Measurements from ENCODE around the gene ABLIM3. TPM values are rescaled to one million over a fixed set of nuclear protein-coding genes. Genes with fewer than 3 reads are reported as not detected.

The ABLIM3 gene
- total RNA-seq, 3 donors from 2014 or later (not counting 1 experiment from before 2014, with no cell fraction given), result 0.41 to 2.4 (median 1.2) TPM

DNA sequence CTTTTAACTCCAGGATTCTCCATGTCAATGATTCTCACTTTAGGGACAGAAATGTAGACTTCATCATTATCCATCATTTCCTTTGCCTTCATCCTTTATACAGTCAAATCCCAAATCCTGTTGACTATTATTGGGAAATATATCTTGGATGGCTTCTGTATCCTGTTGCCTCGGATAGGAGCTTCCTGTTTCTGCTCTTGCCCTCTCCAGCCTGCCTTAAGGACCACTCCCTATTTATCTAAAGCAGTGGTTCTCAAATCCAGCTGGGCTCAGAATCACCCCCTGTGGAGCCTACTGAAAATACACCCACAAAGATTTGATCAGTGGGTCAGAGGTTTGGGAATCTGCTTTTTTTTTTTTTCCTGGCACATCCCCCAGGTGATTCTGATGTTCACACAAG is 138.8 kb downstream of the ABLIM3 start:
- DNase-seq (no peak), ATAC-seq (no peak)
- Histone ChIP-seq H3K27me3 (ENCODE audit: control insufficient read depth, insufficient read depth, low read length) (no peaks in the 10 kb centered on the region), H3K36me3 (ENCODE audit: control insufficient read depth, insufficient read depth, low read length) (no peaks in the 10 kb centered on the region), H3K9me3 (ENCODE audit: control insufficient read depth, insufficient read depth, low read length) (no peaks in the 10 kb centered on the region), H3K27ac (ENCODE audit: low read length) (no peak overlapping the region), H3K4me3 (ENCODE audit: low read length) (no peak overlapping the region), H3K4me1 (ENCODE audit: control insufficient read depth, insufficient read depth, low read length) (no peaks in the 10 kb centered on the region)
- Mint-ChIP-seq H3K27me3 (ENCODE audit: low read depth in 2 of 2) (peaks cover 23 to 25% of the 10 kb centered on the region in 2 donors), H3K9me3 (no peaks in the 10 kb centered on the region), H3K36me3 (no peaks in the 10 kb centered on the region), H3K4me1 (peaks cover 0 to 5% of the 10 kb centered on the region in 2 donors), H3K27ac (no peak overlapping the region), H3K4me3 (no peak overlapping the region)
- no peak for TF ChIP-seq CTCF (IDR thresholded peaks at IDR 0.05)
- intact Hi-C loops (cut with micrococcal nuclease), result no loop called here
- WGBS (ENCODE audit: insufficient coverage), result 38% methylated on average over 1 of the region's 1 CpG

GRCh38 chr5:149280802-149281201 is 139.5 kb downstream of the ABLIM3 start:
- no peak for TF ChIP-seq CTCF (IDR thresholded peaks at IDR 0.05)
- no peaks in the 10 kb centered on the region for H3K36me3 Mint-ChIP-seq
- H3K27me3 Mint-ChIP-seq (ENCODE audit: low read depth in 2 of 2), result peaks cover 17 to 23% of the 10 kb centered on the region in 2 donors
- no peak overlapping the region for H3K27ac Mint-ChIP-seq
- Histone ChIP-seq H3K27me3 (ENCODE audit: control insufficient read depth, insufficient read depth, low read length) (no peaks in the 10 kb centered on the region), H3K36me3 (ENCODE audit: control insufficient read depth, insufficient read depth, low read length) (no peaks in the 10 kb centered on the region), H3K9me3 (ENCODE audit: control insufficient read depth, insufficient read depth, low read length) (no peaks in the 10 kb centered on the region), H3K4me3 (ENCODE audit: low read length) (no peak overlapping the region), H3K27ac (ENCODE audit: low read length) (no peak overlapping the region), H3K4me1 (ENCODE audit: control insufficient read depth, insufficient read depth, low read length) (no peaks in the 10 kb centered on the region)
- intact Hi-C loops (cut with micrococcal nuclease), result no loop called here
- no peak for DNase-seq
- no peak overlapping the region for H3K4me3 Mint-ChIP-seq
- 97% methylated on average over 4 of the region's 4 CpGs for WGBS (ENCODE audit: insufficient coverage)
- no peak for ATAC-seq
- H3K9me3 Mint-ChIP-seq, result no peaks in the 10 kb centered on the region
- peaks cover 0 to 5% of the 10 kb centered on the region in 2 donors for H3K4me1 Mint-ChIP-seq

DNA sequence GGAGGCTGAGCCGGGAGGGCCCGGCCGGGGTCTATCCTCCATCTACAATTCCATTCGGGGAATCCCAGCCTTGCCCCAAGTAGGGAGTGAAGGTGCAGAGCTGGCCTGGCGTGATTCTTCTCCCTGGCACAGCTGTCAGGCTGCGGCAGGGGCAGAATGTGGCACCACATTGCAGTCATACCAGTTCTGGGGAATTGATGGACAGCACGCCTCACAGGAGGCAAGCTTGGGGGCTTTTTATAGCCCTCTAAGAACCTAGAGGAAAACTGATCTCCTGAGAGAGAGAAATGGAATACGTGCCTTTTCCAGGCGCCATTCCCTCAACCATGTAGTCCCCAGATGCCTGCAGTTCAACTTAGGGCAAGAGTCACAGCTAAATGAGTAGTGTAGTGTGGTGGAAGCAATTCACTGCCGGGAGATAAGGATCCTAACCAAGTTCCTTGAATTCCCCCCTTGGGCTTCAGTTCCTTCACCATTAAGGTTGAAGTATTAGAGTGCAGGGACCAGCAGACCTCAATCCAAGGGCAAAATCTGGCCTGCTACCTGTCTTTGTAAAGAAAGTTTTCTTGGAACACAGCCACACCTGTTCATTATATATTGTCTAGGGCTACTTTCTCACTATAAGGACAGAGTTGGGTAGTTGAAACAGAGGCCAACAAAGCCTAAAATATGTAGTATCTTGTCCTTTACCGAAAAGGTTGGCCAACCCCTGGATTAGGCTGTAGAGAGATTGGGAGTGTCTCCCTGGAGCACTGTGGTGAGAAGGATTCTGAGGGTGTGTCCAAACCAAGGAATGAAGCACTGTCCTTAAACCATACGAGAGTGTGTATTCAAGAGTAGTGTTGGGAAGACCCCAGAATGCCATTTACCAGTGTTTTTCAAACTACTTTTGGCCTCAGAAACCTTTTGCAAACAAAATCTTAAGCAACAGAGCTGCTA is 141.0 kb downstream of the ABLIM3 start:
- H3K36me3 Mint-ChIP-seq, result no peaks in the 10 kb centered on the region
- DNase-seq (no peak), ATAC-seq (no peak)
- 87% methylated on average over 11 of the region's 12 CpGs for WGBS (ENCODE audit: insufficient coverage)
- H3K27ac Mint-ChIP-seq, result no peak overlapping the region
- intact Hi-C loops (cut with micrococcal nuclease), result no loop called here
- Histone ChIP-seq H3K27me3 (ENCODE audit: control insufficient read depth, insufficient read depth, low read length) (no peaks in the 10 kb centered on the region), H3K36me3 (ENCODE audit: control insufficient read depth, insufficient read depth, low read length) (no peaks in the 10 kb centered on the region), H3K9me3 (ENCODE audit: control insufficient read depth, insufficient read depth, low read length) (no peaks in the 10 kb centered on the region), H3K4me1 (ENCODE audit: control insufficient read depth, insufficient read depth, low read length) (no peaks in the 10 kb centered on the region), H3K27ac (ENCODE audit: low read length) (no peak overlapping the region), H3K4me3 (ENCODE audit: low read length) (no peak overlapping the region)
- TF ChIP-seq CTCF (IDR thresholded peaks at IDR 0.05), result no peak
- peaks cover 2 to 16% of the 10 kb centered on the region in 2 donors for H3K27me3 Mint-ChIP-seq (ENCODE audit: low read depth in 2 of 2)
- H3K9me3 Mint-ChIP-seq, result no peaks in the 10 kb centered on the region
- peaks cover 0 to 5% of the 10 kb centered on the region in 2 donors for H3K4me1 Mint-ChIP-seq
- no peak overlapping the region for H3K4me3 Mint-ChIP-seq

Measured in natural killer cell (primary cell).